Lower leg skin (tissue), 3 donors: ENCODE results near the gene VIL1.

Experiments
- CTCF ChIP-seq, 3 donors: fragments of 450-650 bp; IDR thresholded peaks; one replicate each; pipeline ENCODE4 v1.5.1; 2016; ENCODE audit warnings: antibody characterized with exemption in 3 of 3, mild to moderate bottlenecking in 3 of 3, moderate library complexity in 2 of 3
- POLR2A ChIP-seq, 2 donors: fragments of 450-650 bp; IDR thresholded peaks; one replicate each; pipeline ENCODE4 v1.6.1; 2016 to 2017; ENCODE audit warnings: antibody characterized with exemption in 2 of 2, mild to moderate bottlenecking in 1 of 2, moderate library complexity in 1 of 2

DNA sequence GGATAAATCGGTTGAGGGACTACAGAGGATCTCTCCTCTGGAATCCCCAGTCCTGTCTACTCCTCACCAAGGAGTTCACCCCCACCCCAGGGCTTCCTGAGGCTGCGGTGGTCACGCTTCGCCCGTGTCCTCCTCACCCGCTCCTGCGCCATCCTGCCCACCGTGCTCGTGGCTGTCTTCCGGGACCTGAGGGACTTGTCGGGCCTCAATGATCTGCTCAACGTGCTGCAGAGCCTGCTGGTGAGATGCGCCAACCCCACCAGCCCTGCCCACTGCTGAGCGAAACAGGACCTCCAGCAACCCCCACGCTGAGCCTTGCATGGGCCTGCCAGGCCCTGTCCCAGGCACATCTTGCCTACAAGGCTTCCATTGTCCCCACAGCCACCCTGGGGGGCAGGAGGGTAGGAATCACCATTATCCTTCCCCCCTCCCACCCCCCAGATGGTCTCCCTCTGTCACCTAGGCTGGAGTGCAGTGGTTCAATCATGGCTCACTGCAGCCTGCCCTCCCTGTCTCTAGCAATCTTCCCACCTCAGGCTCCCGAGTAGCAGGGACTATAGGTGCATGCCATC is 25.9 kb upstream of the VIL1 start:
- TF ChIP-seq CTCF (IDR thresholded peaks at IDR 0.05): no peak
- TF ChIP-seq POLR2A (IDR thresholded peaks at IDR 0.05): no peak
